Measurements from ENCODE around the gene MICAL2. TPM values are rescaled to one million over a fixed set of nuclear protein-coding genes. Genes with fewer than 3 reads are reported as not detected.
A peak's percentile ranks its signal among the peaks of the same experiment; 100 is the strongest.

The MICAL2 gene
- total and polyA plus RNA-seq, 8 donors, result 4.8 to 38.8 (median 26.5) TPM

- DNase-seq, result no peak
- 83 to 91% methylated on average over 6 of the region's 6 CpGs for WGBS, 2 donors
- TF ChIP-seq, protein P1, sequence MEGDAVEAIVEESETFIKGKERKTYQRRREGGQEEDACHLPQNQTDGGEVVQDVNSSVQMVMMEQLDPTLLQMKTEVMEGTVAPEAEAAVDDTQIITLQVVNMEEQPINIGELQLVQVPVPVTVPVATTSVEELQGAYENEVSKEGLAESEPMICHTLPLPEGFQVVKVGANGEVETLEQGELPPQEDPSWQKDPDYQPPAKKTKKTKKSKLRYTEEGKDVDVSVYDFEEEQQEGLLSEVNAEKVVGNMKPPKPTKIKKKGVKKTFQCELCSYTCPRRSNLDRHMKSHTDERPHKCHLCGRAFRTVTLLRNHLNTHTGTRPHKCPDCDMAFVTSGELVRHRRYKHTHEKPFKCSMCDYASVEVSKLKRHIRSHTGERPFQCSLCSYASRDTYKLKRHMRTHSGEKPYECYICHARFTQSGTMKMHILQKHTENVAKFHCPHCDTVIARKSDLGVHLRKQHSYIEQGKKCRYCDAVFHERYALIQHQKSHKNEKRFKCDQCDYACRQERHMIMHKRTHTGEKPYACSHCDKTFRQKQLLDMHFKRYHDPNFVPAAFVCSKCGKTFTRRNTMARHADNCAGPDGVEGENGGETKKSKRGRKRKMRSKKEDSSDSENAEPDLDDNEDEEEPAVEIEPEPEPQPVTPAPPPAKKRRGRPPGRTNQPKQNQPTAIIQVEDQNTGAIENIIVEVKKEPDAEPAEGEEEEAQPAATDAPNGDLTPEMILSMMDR (IDR thresholded peaks at IDR 0.05), result no peak
Observed at GRCh38 chr11:12285811-12286222, 175.4 kb downstream of the MICAL2 start.

GRCh38 chr11:12286606-12287005, 176.2 kb downstream of the MICAL2 start:
- no peaks in the 10 kb centered on the region for H3K27me3 ChIP-seq
- no peak for DNase-seq
- ATAC-seq, result no peak
- no peak overlapping the region for H3K27ac ChIP-seq
- no peaks in the 10 kb centered on the region for H3K4me1 ChIP-seq
- H3K9me3 ChIP-seq, result no peaks in the 10 kb centered on the region
- no peak overlapping the region for H3K4me3 ChIP-seq
- no peak for FAIRE-seq
- intact Hi-C loops (cut with DNase I), result no loop called here
- TF ChIP-seq, protein P1 (IDR thresholded peaks at IDR 0.05), result no peak
- no peaks in the 10 kb centered on the region for H3K36me3 ChIP-seq
- 81 to 89% methylated on average over 6 of the region's 6 CpGs for WGBS, 2 donors

More at GRCh38 chr11:12285811-12286222, 175.4 kb downstream of the MICAL2 start:
- Histone ChIP-seq H3K36me3 (no peaks in the 10 kb centered on the region), H3K9me3 (no peaks in the 10 kb centered on the region), H3K4me3 (no peak overlapping the region), H3K27ac (no peak overlapping the region), H3K4me1 (no peaks in the 10 kb centered on the region), H3K27me3 (no peaks in the 10 kb centered on the region)
- intact Hi-C loops (cut with DNase I), result no loop called here
- no peak for ATAC-seq
- no peak for FAIRE-seq

DNA sequence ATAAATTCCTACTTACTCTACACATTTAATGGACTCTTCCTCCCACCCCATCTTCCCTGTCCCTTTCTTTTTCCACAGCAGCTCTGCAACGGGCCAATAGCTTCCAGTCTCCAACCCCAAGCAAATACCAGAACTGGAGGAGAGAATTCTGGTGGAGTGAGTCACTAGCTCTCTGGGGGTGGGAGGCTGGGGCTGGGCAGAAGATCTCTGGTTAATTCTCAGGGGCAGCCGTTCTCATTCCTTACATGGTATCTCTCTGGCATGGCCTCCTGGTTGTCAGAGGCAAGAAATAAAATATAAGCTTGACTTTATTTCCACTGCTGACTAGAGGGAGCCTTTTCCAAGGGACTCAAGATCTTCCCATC, 176.6 kb downstream of the MICAL2 start:
- Histone ChIP-seq H3K27ac (no peak overlapping the region), H3K9me3 (no peaks in the 10 kb centered on the region), H3K4me3 (no peak overlapping the region), H3K27me3 (no peaks in the 10 kb centered on the region), H3K36me3 (no peaks in the 10 kb centered on the region), H3K4me1 (no peaks in the 10 kb centered on the region)
- TF ChIP-seq, protein P1 (IDR thresholded peaks at IDR 0.05), result no peak
- ATAC-seq (peak in 3 of 4 donors; percentile 28 to 58 (median 41)), DNase-seq (no peak), FAIRE-seq (no peak)
- intact Hi-C loops (cut with DNase I), result no loop called here
- WGBS, 2 donors, result 18 to 29% methylated on average over 2 of the region's 2 CpGs

DNA sequence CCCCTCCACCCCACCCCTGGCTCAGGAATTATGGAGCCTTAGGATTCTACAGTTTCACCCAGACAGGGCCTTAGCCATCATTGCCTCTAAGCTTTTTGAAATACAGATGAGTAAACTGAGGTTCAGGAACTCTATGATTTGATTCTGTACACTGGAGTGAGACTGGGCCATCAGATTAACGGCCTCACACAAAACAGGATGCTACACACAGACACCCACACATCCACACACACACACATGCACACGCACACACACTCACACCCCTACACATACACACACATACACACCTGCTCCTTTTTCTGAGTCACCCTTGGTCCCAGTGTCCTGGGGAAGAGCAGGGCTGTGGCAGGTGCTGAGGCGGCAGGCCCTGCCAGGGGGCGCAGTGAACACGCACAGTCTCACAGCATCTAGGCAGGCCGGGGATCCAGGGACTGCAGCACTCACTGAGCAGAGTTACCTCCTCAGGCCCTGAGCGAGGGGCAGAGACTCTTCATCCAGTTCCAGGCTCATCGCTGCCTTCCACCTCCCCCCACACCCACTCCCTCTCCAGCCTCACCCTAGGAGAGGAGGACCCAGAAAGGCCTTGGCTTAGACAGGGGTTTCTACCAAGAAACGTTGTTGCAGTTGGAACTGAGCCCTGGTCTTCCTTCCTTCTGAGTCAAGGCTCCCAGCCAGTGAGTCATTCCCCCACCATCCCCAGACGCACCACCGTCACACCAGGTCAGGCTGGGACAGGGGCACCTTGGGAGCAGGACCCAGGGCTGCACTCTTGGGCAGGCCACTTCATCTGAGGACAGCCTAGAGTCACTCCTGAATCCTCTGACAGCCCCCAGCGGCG, 177.2 kb downstream of the MICAL2 start:
- Histone ChIP-seq H3K4me3 (no peak overlapping the region), H3K9me3 (no peaks in the 10 kb centered on the region), H3K4me1 (no peaks in the 10 kb centered on the region), H3K27me3 (no peaks in the 10 kb centered on the region), H3K27ac (no peak overlapping the region), H3K36me3 (no peaks in the 10 kb centered on the region)
- FAIRE-seq (no peak), DNase-seq (no peak), ATAC-seq (peak in 3 of 4 donors; percentile 46 to 55 (median 48))
- TF ChIP-seq, protein P1 (IDR thresholded peaks at IDR 0.05), result no peak
- WGBS, 2 donors, result 80 to 87% methylated on average over 13 of the region's 13 CpGs
- intact Hi-C loops (cut with DNase I), result no loop called here
